Measurements from ENCODE around the gene RUNX3.
"Not testable (repeated sequence)": the region's sequence is repeated elsewhere in the genome, so short reads cannot be mapped to it uniquely, and the experiment has no call there.

RUNX3 gene

GRCh38 chr1:24899581-24900485, 30.2 kb downstream of the RUNX3 start:
- DNase-seq, result no peak

- DNase-seq, result no peak
Observed at GRCh38 chr1:24898909-24899439, 31.1 kb downstream of the RUNX3 start.

- DNase-seq, result no peak
Observed at GRCh38 chr1:24898152-24898908, 31.7 kb downstream of the RUNX3 start.

- no peak for DNase-seq
Observed at GRCh38 chr1:24897263-24898151, 32.6 kb downstream of the RUNX3 start.

- DNase-seq, result no peak
Observed at GRCh38 chr1:24896596-24897262, 33.3 kb downstream of the RUNX3 start.

GRCh38 chr1:24896176-24896575, 33.9 kb downstream of the RUNX3 start:
- no peak for DNase-seq

GRCh38 chr1:24895511-24895910, 34.6 kb downstream of the RUNX3 start:
- DNase-seq, result no peak

GRCh38 chr1:24894002-24894401, 36.1 kb downstream of the RUNX3 start:
- no peak for DNase-seq

GRCh38 chr1:24893431-24893830, 36.6 kb downstream of the RUNX3 start:
- no peak for DNase-seq

GRCh38 chr1:24892188-24893153, 37.6 kb downstream of the RUNX3 start:
- no peak for DNase-seq

GRCh38 chr1:24891367-24891766, 38.7 kb downstream of the RUNX3 start:
- not testable (repeated sequence) for DNase-seq

GRCh38 chr1:24890887-24891286, 39.2 kb downstream of the RUNX3 start:
- no peak for DNase-seq

GRCh38 chr1:24888971-24889676, 41.0 kb downstream of the RUNX3 start:
- DNase-seq, result no peak

- no peak for DNase-seq
Observed at GRCh38 chr1:24888061-24888970, 41.8 kb downstream of the RUNX3 start.

GRCh38 chr1:24886241-24886640, 43.8 kb downstream of the RUNX3 start:
- DNase-seq, result no peak

GRCh38 chr1:24884751-24885150, 45.3 kb downstream of the RUNX3 start:
- DNase-seq, result no peak

GRCh38 chr1:24881034-24881433, 49.0 kb downstream of the RUNX3 start:
- DNase-seq, result no peak

GRCh38 chr1:24878775-24879742, 51.0 kb downstream of the RUNX3 start:
- no peak for DNase-seq
